HepG2 (cell line): Measurements from ENCODE around the gene DOCK4. TPM values are rescaled to one million over a fixed set of nuclear protein-coding genes. Genes with fewer than 3 reads are reported as not detected.
A peak's percentile ranks its signal among the peaks of the same experiment; 100 is the strongest.

ENCODE experiments used
- ATF3 ChIP-seq: sonication (generic); formaldehyde crosslinking; IDR thresholded peaks from 2 replicates; pipeline ENCODE4 v1.4.0; 2020; ENCODE audit warnings: missing genetic modification reagents
- CENPT ChIP-seq: sonication (generic); formaldehyde crosslinking; IDR thresholded peaks from 2 replicates; pipeline ENCODE4 v1.8.0; 2022; ENCODE audit warnings: low read depth, mild to moderate bottlenecking, moderate library complexity, missing genetic modification reagents
- CHCHD3 ChIP-seq: sonication (generic); formaldehyde crosslinking; IDR thresholded peaks from 2 replicates; pipeline ENCODE4 v1.8.0; 2022; ENCODE audit warnings: mild to moderate bottlenecking, missing genetic modification reagents, moderate library complexity
- DRAP1 ChIP-seq: IDR thresholded peaks from 2 replicates; pipeline ENCODE4 v1.6.1; 2016; ENCODE audit warnings: missing genetic modification reagents, missing compliant biosample characterization
- EHMT2 ChIP-seq: fragments of 200-600 bp; sonication (generic); IDR thresholded peaks from 2 replicates; pipeline ENCODE4 v1.7.0; 2017; ENCODE audit warnings: antibody characterized with exemption, low read depth, low read length, borderline replicate concordance
- HOXA3 ChIP-seq: sonication (generic); formaldehyde crosslinking; IDR thresholded peaks from 2 replicates; pipeline ENCODE4 v1.5.0; 2020; ENCODE audit warnings: missing genetic modification reagents
- ISX ChIP-seq: sonication (generic); formaldehyde crosslinking; conservative IDR thresholded peaks from 2 replicates; pipeline ENCODE4 v1.5.0; 2020; ENCODE audit warnings: missing genetic modification reagents
- KLF11 ChIP-seq: IDR thresholded peaks from 2 replicates; pipeline ENCODE4 v1.6.1; 2016; ENCODE audit warnings: missing compliant biosample characterization
- MYC ChIP-seq: sonication (generic); formaldehyde crosslinking; IDR thresholded peaks from 2 replicates; pipeline ENCODE4 v1.9.0; 2021; ENCODE audit warnings: missing genetic modification reagents, borderline replicate concordance
- MZF1 ChIP-seq: sonication (generic); formaldehyde crosslinking; IDR thresholded peaks from 2 replicates; pipeline ENCODE4 v1.8.1; 2023; ENCODE audit warnings: mild to moderate bottlenecking, missing genetic modification reagents, borderline replicate concordance
- THYN1 ChIP-seq: sonication (generic); formaldehyde crosslinking; IDR thresholded peaks from 2 replicates; pipeline ENCODE4 v1.8.1; 2023; ENCODE audit warnings: low read depth, mild to moderate bottlenecking, moderate library complexity, missing genetic modification reagents, borderline replicate concordance
- ZFAT ChIP-seq: sonication (generic); formaldehyde crosslinking; conservative IDR thresholded peaks from 2 replicates; pipeline ENCODE4 v1.8.1; 2023; ENCODE audit warnings: missing genetic modification reagents, inconsistent platforms
- ZFY ChIP-seq: sonication (generic); formaldehyde crosslinking; IDR thresholded peaks from 2 replicates; pipeline ENCODE4 v1.4.0; 2020; ENCODE audit warnings: missing genetic modification reagents
- ZNF564 ChIP-seq: sonication (generic); formaldehyde crosslinking; IDR thresholded peaks from 2 replicates; pipeline ENCODE4 v1.8.1; 2023; ENCODE audit warnings: mild to moderate bottlenecking, missing genetic modification reagents
- ZNF629 ChIP-seq: sonication (generic); formaldehyde crosslinking; conservative IDR thresholded peaks from 2 replicates; pipeline ENCODE4 v1.5.0; 2020; ENCODE audit warnings: missing genetic modification reagents
- ZNF639 ChIP-seq: conservative IDR thresholded peaks from 2 replicates; pipeline ENCODE4 v1.6.1; 2018; ENCODE audit warnings: missing genetic modification reagents
- ZNF652 ChIP-seq: IDR thresholded peaks from 2 replicates; pipeline ENCODE4 v1.6.1; 2016; ENCODE audit warnings: low read depth, borderline replicate concordance
- ZNF670 ChIP-seq: sonication (generic); formaldehyde crosslinking; IDR thresholded peaks from 2 replicates; pipeline ENCODE4 v1.8.0; 2022; ENCODE audit warnings: mild to moderate bottlenecking, missing genetic modification reagents, borderline replicate concordance
- ZNF7 ChIP-seq: IDR thresholded peaks from 2 replicates; pipeline ENCODE4 v1.6.1; 2016; ENCODE audit warnings: missing biosample characterization, missing genetic modification reagents
- ZNF746 ChIP-seq: sonication (generic); formaldehyde crosslinking; IDR thresholded peaks from 2 replicates; pipeline ENCODE4 v1.8.0; 2022; ENCODE audit warnings: mild to moderate bottlenecking, missing genetic modification reagents
- ZNF788 ChIP-seq: sonication (generic); formaldehyde crosslinking; IDR thresholded peaks from 2 replicates; pipeline ENCODE4 v1.5.0; 2020; ENCODE audit warnings: mild to moderate bottlenecking, missing genetic modification reagents, borderline replicate concordance
- ZSCAN20 ChIP-seq: sonication (generic); formaldehyde crosslinking; IDR thresholded peaks from 2 replicates; pipeline ENCODE4 v1.4.0; 2020; ENCODE audit warnings: missing genetic modification reagents, mild to moderate bottlenecking, borderline replicate concordance
- ZSCAN21 ChIP-seq: sonication (generic); formaldehyde crosslinking; IDR thresholded peaks from 2 replicates; pipeline ENCODE4 v1.8.0; 2022; ENCODE audit warnings: mild to moderate bottlenecking, missing genetic modification reagents, moderate library complexity, borderline replicate concordance
- polyA plus RNA-seq, 8 experiments: library from polyadenylated mRNA; depleted of rRNA in 3 of 8; stranded (reverse) in 7 of 8; unstranded in 1 of 8; fragments of >200 nt; fragmentation: Illumina TruSeq in 4 of 8; extraction: Trizol in 4 of 8; gene quantifications; 2 replicates each; pipeline versions ENCODE4 v1.2.1 to v1.2.3, GENCODE V29; 2011 to 2016; ENCODE audit warnings: low read depth in 4 of 8, missing spikeins in 1 of 8, mixed read lengths in 1 of 8; ENCODE audit not compliant: insufficient read depth in 1 of 8
- total RNA-seq, 5 experiments: library from RNA; depleted of rRNA; stranded (reverse); fragments of >200 nt; fragmentation: Illumina TruSeq; extraction: Trizol; gene quantifications; 2 replicates each; pipeline ENCODE4 v1.2.3, GENCODE V29; 2016; ENCODE audit warnings: low read depth in 1 of 5
- TF ChIP-seq, protein P1 (sequence below): sonication (generic); formaldehyde crosslinking; IDR thresholded peaks from 2 replicates; pipeline ENCODE4 v1.5.0; 2020; ENCODE audit warnings: missing genetic modification reagents, mild to moderate bottlenecking, borderline replicate concordance
- TF ChIP-seq, protein P2 (sequence below): sonication (generic); formaldehyde crosslinking; IDR thresholded peaks from 2 replicates; pipeline ENCODE4 v1.8.1; 2023; ENCODE audit warnings: mild to moderate bottlenecking, missing genetic modification reagents, borderline replicate concordance
- TF ChIP-seq, protein P3 (sequence below): sonication (generic); formaldehyde crosslinking; IDR thresholded peaks from 2 replicates; pipeline ENCODE4 v1.4.0; 2020; ENCODE audit warnings: mild to moderate bottlenecking, low read depth, missing genetic modification reagents
- TF ChIP-seq, protein P4 (sequence below): sonication (generic); formaldehyde crosslinking; IDR thresholded peaks from 2 replicates; pipeline ENCODE4 v1.8.1; 2023; ENCODE audit warnings: missing genetic modification reagents, mild to moderate bottlenecking, borderline replicate concordance

DOCK4 gene
- total and polyA plus RNA-seq, 2 of the 13 experiments (the other 11 are each of a cell fraction or from before 2014, with no cell fraction given) = 13.5 to 17.4 TPM

DNA sequence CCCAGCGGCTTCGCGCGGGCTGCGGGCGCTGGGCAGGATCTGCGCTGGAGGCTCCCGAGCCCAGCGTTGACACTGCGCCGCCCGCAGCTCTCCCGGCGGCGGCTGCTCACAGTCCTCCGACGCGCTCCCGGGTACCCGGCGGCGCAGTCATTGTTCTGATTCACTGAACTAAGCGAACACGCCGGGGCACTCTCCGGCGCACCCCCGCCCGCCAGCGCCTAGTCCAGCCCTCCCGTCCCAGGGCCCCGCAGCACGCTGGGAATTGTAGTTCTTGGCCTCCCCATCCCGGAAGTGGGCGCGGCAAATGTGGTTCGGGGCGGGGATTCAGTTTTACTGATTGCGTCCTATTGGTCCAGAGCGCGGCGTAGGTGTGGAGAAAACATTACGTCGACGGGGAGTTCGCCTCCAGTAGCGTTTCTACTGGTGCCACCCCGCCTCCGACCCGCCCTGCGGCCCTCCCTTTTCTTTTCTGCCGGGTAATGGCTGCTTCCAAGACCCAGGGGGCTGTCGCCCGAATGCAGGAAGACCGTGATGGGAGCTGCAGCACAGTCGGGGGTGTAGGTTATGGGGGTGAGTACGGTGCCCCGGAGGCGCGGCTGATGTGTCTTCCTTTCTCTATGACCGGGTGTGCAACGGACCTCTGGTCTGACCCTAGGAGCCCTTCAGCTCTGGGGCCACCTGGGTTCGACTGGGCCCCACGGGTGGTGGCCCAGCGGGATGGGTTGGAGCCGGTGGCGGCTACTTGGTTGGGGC is at the start of gene DOCK4, which contains the start of gene ZNF277 (continued):
- no peak for TF ChIP-seq EHMT2
- no peak for TF ChIP-seq ZNF652 (CRISPR knock-in tag)
- no peak for TF ChIP-seq ZNF670
- TF ChIP-seq ZSCAN21 (CRISPR knock-in tag) = no peak
- no peak for TF ChIP-seq KLF11 (CRISPR knock-in tag)
- TF ChIP-seq, protein P1, sequence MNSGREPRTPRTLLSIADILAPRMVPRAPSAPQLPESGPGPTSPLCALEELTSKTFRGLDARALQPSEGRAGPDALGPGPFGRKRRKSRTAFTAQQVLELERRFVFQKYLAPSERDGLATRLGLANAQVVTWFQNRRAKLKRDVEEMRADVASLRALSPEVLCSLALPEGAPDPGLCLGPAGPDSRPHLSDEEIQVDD (CRISPR knock-in tag) = no peak
- no peak for TF ChIP-seq CENPT (CRISPR knock-in tag)
- TF ChIP-seq, protein P2, sequence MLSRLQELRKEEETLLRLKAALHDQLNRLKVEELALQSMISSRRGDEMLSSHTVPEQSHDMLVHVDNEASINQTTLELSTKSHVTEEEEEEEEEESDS (CRISPR knock-in tag) = no peak
- peak; percentile 52 for TF ChIP-seq HOXA3 (CRISPR knock-in tag)
- no peak for TF ChIP-seq THYN1 (CRISPR knock-in tag)
- TF ChIP-seq ZFAT (CRISPR knock-in tag) = no peak
- TF ChIP-seq ZNF564 (CRISPR knock-in tag) = no peak
- peak; percentile 34; the same call in 1 of the 2 replicates for TF ChIP-seq MYC (CRISPR knock-in tag)
- TF ChIP-seq ZNF629 = no peak
- TF ChIP-seq ZNF746 (CRISPR knock-in tag) = no peak
- TF ChIP-seq ISX = no peak
- peak; percentile 95 for TF ChIP-seq DRAP1
- TF ChIP-seq, protein P3, sequence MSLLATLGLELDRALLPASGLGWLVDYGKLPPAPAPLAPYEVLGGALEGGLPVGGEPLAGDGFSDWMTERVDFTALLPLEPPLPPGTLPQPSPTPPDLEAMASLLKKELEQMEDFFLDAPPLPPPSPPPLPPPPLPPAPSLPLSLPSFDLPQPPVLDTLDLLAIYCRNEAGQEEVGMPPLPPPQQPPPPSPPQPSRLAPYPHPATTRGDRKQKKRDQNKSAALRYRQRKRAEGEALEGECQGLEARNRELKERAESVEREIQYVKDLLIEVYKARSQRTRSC (CRISPR knock-in tag) = no peak
- TF ChIP-seq, protein P4, sequence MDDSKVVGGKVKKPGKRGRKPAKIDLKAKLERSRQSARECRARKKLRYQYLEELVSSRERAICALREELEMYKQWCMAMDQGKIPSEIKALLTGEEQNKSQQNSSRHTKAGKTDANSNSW (CRISPR knock-in tag) = no peak
- TF ChIP-seq ATF3 (CRISPR knock-in tag) = no peak
- no peak for TF ChIP-seq MZF1 (CRISPR knock-in tag)
- no peak for TF ChIP-seq ZSCAN20
- TF ChIP-seq CHCHD3 (CRISPR knock-in tag) = no peak
- 0 out of 2 replicates have a peak, but pooled peaks have one; percentile 45 for TF ChIP-seq ZNF639
- no peak; the same call in 1 of the 2 replicates for TF ChIP-seq ZNF788 (CRISPR knock-in tag)
- no peak for TF ChIP-seq ZNF7 (CRISPR knock-in tag)
- peak; percentile 9; the same call in 1 of the 2 replicates for TF ChIP-seq ZFY
